NB4 (cell line): ENCODE data around the gene FZD7.

Experiments
- TF ChIP-seq, protein P1 (sequence below): IDR thresholded peaks from 2 replicates; pipeline ENCODE4 v1.6.1; 2011; ENCODE audit warnings: low read depth, low read length
- TF ChIP-seq, protein P2 (sequence below): IDR thresholded peaks from one replicate; pipeline ENCODE4 v1.5.1; 2012; ENCODE audit warnings: low read depth, low read length

DNA sequence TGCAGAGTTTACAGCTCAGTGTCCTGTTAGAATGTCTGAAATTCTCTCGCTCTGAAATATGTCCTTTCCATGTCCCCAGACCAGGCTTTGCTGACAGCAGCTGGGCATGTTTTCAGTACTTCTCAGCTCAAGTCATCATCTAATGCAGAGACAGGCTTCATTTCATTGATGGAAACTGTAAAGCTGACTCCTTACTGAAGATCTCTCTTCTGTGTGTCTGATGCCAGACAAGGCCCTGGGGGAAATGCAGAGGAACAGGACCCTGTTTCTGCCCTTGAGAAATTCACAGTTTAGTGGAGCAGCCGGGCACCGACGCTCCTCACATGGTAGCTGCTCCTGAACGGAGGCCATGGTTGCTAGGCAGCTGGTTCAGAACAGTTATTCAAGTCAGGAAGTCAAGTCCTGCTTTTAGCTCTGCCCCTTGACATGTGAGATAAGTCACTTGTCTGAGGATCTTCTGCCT is 24.6 kb upstream of the FZD7 start:
- TF ChIP-seq, protein P1, sequence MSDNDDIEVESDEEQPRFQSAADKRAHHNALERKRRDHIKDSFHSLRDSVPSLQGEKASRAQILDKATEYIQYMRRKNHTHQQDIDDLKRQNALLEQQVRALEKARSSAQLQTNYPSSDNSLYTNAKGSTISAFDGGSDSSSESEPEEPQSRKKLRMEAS = no peak
- TF ChIP-seq, protein P2, sequence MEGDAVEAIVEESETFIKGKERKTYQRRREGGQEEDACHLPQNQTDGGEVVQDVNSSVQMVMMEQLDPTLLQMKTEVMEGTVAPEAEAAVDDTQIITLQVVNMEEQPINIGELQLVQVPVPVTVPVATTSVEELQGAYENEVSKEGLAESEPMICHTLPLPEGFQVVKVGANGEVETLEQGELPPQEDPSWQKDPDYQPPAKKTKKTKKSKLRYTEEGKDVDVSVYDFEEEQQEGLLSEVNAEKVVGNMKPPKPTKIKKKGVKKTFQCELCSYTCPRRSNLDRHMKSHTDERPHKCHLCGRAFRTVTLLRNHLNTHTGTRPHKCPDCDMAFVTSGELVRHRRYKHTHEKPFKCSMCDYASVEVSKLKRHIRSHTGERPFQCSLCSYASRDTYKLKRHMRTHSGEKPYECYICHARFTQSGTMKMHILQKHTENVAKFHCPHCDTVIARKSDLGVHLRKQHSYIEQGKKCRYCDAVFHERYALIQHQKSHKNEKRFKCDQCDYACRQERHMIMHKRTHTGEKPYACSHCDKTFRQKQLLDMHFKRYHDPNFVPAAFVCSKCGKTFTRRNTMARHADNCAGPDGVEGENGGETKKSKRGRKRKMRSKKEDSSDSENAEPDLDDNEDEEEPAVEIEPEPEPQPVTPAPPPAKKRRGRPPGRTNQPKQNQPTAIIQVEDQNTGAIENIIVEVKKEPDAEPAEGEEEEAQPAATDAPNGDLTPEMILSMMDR = no peak
